PC-3 (cell line): ENCODE data around the gene ASB2. TPM values are rescaled to one million over a fixed set of nuclear protein-coding genes. Genes with fewer than 3 reads are reported as not detected.

Source experiments
- ATAC-seq: fragments of 200-7000 bp; cut with Tn5 transposase; 2 replicates; pipeline ENCODE4 v1.9.1; 2020; ENCODE audit warnings: mild to moderate bottlenecking, moderate library complexity
- BruUV-seq: library from RNA; stranded (reverse); fragments of 400-500 nt; replicated peaks from 2 replicates; lab custom pipeline; 2021; lab: Mats Ljungman, UMichigan
- CTCF ChIA-PET: fragments of 300-600 bp; sonication (Branson Sonifier 250); formaldehyde crosslinking; loops from one replicate; lab custom pipeline; 2022; ENCODE audit warnings: antibody characterized with exemption; lab: Charles Lee
- POLR2A ChIA-PET: fragments of 300-600 bp; sonication (Branson Sonifier 250); formaldehyde crosslinking; loops from one replicate; lab custom pipeline; 2022; ENCODE audit warnings: antibody characterized with exemption; ENCODE audit not compliant: unreplicated experiment; lab: Charles Lee
- DNase-seq: peaks from one replicate; pipeline ENCODE4 v3.0.0-alpha.2; 2015
- H2AFZ ChIP-seq: fragments of 300-600 bp; sonication (generic); 2 replicates; pipeline ENCODE4 v1.6.0; 2016; ENCODE audit warnings: antibody characterized with exemption, low read length
- H3F3A ChIP-seq: fragments of 300-600 bp; sonication (generic); one replicate; pipeline ENCODE4 v1.6.0; 2017; ENCODE audit warnings: antibody characterized with exemption, low read length, control low read depth, mild to moderate bottlenecking; ENCODE audit not compliant: unreplicated experiment
- H3K27ac ChIP-seq: fragments of 300-600 bp; sonication (generic); 2 replicates; pipeline ENCODE4 v1.5.1; 2016; ENCODE audit warnings: mild to moderate bottlenecking, low read length
- H3K27me3 ChIP-seq: fragments of 300-600 bp; sonication (generic); 2 replicates; pipeline ENCODE4 v1.6.1; 2016; ENCODE audit warnings: low read length, mixed read lengths
- H3K36me3 ChIP-seq: fragments of 300-600 bp; sonication (generic); 2 replicates; pipeline ENCODE4 v1.6.1; 2016; ENCODE audit warnings: low read depth, mixed run types, low read length, mixed read lengths
- H3K4me1 ChIP-seq: fragments of 300-600 bp; sonication (generic); 2 replicates; pipeline ENCODE4 v1.5.1; 2016; ENCODE audit warnings: low read length; ENCODE audit not compliant: insufficient read depth
- H3K4me2 ChIP-seq: fragments of 300-600 bp; sonication (generic); 2 replicates; pipeline ENCODE4 v1.6.0; 2016; ENCODE audit warnings: low read length
- H3K4me3 ChIP-seq: fragments of 300-600 bp; sonication (generic); 2 replicates; pipeline ENCODE4 v1.5.1; 2016; ENCODE audit warnings: mild to moderate bottlenecking, low read length, mixed read lengths
- H3K79me2 ChIP-seq: fragments of 300-600 bp; sonication (generic); 2 replicates; pipeline ENCODE4 v1.6.1; 2017; ENCODE audit warnings: low read length, mixed read lengths
- H3K9ac ChIP-seq: fragments of 300-600 bp; sonication (generic); 2 replicates; pipeline ENCODE4 v1.6.0; 2016; ENCODE audit warnings: mild to moderate bottlenecking, low read length
- H3K9me2 ChIP-seq: fragments of 300-600 bp; sonication (generic); replicated peaks from 2 replicates; pipeline ENCODE4 v1.6.1; 2016; ENCODE audit warnings: mixed run types, low read length, mixed read lengths
- H3K9me3 ChIP-seq: fragments of 300-600 bp; sonication (generic); 2 replicates; pipeline ENCODE4 v1.6.1; 2016; ENCODE audit warnings: low read length, mixed read lengths
- H4K20me1 ChIP-seq: fragments of 300-600 bp; sonication (generic); 2 replicates; pipeline ENCODE4 v1.6.1; 2016; ENCODE audit warnings: low read length, mixed read lengths
- EZH2 ChIP-seq: fragments of 300-600 bp; sonication (generic); IDR thresholded peaks from one replicate; pipeline ENCODE4 v1.6.1; 2017; ENCODE audit warnings: antibody characterized with exemption, mild to moderate bottlenecking, low read length; ENCODE audit not compliant: unreplicated experiment
- EZH2phosphoT487 ChIP-seq: fragments of 300-600 bp; sonication (generic); IDR thresholded peaks from 2 replicates; pipeline ENCODE4 v1.6.1; 2018; ENCODE audit warnings: mild to moderate bottlenecking, antibody characterized with exemption, low read length, borderline replicate concordance
- intact Hi-C: fragments of 100-400 bp; cut with micrococcal nuclease; formaldehyde crosslinking; loops from 2 replicates; pipeline ENCODE4 v1.9.0; 2023
- total RNA-seq: library from RNA; depleted of rRNA; stranded (reverse); fragments of >200 nt; gene quantifications from 2 replicates; pipeline ENCODE4 v1.2.3, GENCODE V29; 2014
- TF ChIP-seq, protein P1 (sequence below): fragments of 300-600 bp; sonication (generic); conservative IDR thresholded peaks from 2 replicates; pipeline ENCODE4 v1.5.1; 2017; ENCODE audit warnings: antibody characterized with exemption, low read depth, mild to moderate bottlenecking, low read length

ASB2 gene
- total RNA-seq, 1 experiment from 2014 or later: 0.22 TPM

DNA sequence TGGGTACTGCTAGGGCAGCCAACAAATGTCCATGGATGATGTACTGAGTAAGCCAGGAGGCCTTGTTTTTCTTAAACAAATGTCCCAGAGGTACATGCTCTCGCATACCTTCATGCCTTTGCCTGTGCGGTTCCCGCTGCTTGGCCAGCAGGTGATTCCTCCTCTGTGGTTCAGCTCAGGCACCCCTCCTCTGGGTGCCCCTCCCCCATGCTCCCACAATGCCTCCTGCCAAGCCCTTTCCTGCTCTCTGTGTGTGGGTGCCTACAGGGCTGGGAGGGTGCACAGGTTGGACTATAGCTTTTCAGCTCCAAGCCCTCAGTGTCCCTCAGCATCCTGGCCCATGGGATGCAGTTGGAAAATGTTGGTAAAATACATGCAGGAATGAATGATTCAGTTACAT lies 23.5 kb downstream of the ASB2 start:
- POLR2A ChIA-PET: no interaction called here
- CTCF ChIA-PET: no interaction called here
- Histone ChIP-seq H3F3A (no peaks in the 10 kb centered on the region), H3K27me3 (no peaks in the 10 kb centered on the region), H3K4me3 (no peak overlapping the region), H3K9me3 (no peaks in the 10 kb centered on the region), H3K79me2 (no peaks in the 10 kb centered on the region), H2AFZ (no peak overlapping the region), H3K4me2 (no peak overlapping the region), H3K36me3 (no peaks in the 10 kb centered on the region), H3K4me1 (no peaks in the 10 kb centered on the region), H4K20me1 (no peaks in the 10 kb centered on the region), H3K9me2 (no peaks in the 10 kb centered on the region), H3K9ac (no peak overlapping the region), H3K27ac (no peak overlapping the region)
- no peak for TF ChIP-seq EZH2
- TF ChIP-seq EZH2phosphoT487: no peak
- TF ChIP-seq, protein P1, sequence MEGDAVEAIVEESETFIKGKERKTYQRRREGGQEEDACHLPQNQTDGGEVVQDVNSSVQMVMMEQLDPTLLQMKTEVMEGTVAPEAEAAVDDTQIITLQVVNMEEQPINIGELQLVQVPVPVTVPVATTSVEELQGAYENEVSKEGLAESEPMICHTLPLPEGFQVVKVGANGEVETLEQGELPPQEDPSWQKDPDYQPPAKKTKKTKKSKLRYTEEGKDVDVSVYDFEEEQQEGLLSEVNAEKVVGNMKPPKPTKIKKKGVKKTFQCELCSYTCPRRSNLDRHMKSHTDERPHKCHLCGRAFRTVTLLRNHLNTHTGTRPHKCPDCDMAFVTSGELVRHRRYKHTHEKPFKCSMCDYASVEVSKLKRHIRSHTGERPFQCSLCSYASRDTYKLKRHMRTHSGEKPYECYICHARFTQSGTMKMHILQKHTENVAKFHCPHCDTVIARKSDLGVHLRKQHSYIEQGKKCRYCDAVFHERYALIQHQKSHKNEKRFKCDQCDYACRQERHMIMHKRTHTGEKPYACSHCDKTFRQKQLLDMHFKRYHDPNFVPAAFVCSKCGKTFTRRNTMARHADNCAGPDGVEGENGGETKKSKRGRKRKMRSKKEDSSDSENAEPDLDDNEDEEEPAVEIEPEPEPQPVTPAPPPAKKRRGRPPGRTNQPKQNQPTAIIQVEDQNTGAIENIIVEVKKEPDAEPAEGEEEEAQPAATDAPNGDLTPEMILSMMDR: no peak
- DNase-seq (no peak), ATAC-seq (no peak)
- intact Hi-C loops: no loop called here
- no TSS peak for BruUV-seq

DNA sequence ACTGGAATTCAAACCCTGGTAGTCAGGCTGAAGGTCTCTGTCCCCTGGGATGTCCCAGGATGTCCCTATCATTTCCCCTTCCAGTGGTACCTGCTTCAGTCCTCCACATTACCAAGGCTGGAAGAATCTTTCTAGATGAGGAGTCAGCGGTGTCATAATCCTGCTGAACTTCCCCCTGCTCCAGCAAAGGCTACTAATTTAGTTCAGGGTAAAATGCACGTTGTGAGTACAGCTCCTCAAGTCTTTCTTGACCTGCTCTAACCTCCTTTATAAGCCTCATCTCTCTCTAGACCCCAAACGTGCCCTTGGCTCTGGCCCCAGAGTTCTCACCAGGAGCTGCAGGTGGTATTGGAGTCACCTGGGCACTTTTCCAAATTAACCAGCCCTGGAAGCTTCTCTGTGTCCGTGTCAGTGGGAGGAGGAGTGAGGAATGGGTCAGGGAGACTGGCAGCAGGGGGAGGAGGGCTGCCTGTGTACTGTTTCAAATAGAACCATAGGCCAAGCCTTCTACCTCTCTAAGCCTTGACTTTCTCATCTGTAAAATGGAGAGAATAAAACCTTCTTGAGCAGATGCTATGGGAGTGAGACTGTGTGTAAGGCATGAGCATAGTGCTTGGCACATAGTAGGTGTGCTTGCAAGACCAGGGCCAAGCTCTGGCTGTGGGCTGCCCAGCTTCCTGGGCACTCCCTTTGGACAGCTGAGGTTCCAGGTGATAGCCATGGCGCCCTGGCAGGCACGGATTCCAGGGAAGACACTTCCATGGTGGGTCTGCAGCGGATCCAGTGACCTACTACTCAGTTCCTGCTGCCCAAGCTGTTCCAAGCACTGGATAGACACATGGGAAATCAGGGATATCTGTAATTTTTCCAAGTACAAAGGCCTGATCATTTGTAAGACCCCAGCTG lies 24.5 kb downstream of the ASB2 start:
- Histone ChIP-seq H3K4me3 (no peak overlapping the region), H3K9me2 (no peaks in the 10 kb centered on the region), H3K9me3 (no peaks in the 10 kb centered on the region), H2AFZ (no peak overlapping the region), H3K79me2 (no peaks in the 10 kb centered on the region), H3F3A (no peaks in the 10 kb centered on the region), H3K27ac (no peak overlapping the region), H3K9ac (no peak overlapping the region), H3K36me3 (no peaks in the 10 kb centered on the region), H4K20me1 (no peaks in the 10 kb centered on the region), H3K27me3 (no peaks in the 10 kb centered on the region), H3K4me1 (no peaks in the 10 kb centered on the region), H3K4me2 (no peak overlapping the region)
- ChIA-PET POLR2A (no interaction called here), CTCF (no interaction called here)
- TF ChIP-seq EZH2phosphoT487: no peak
- TF ChIP-seq EZH2: no peak
- TF ChIP-seq, protein P1: no peak
- ATAC-seq (no peak), DNase-seq (no peak)
- intact Hi-C loops: no loop called here
- BruUV-seq: no TSS peak
